NCI-H226 (cell line): ENCODE results near the gene STT3B.

Experiments
- DNase-seq: peaks from one replicate; pipeline ENCODE4 v3.0.0-alpha.2; 2015

Gene STT3B

GRCh38 chr3:31659246-31659645 lies 126.5 kb downstream of the STT3B start:
- no peak for DNase-seq

- no peak for DNase-seq
These were observed 128.6 kb downstream of the STT3B start for GRCh38 chr3:31661286-31661685.

DNA sequence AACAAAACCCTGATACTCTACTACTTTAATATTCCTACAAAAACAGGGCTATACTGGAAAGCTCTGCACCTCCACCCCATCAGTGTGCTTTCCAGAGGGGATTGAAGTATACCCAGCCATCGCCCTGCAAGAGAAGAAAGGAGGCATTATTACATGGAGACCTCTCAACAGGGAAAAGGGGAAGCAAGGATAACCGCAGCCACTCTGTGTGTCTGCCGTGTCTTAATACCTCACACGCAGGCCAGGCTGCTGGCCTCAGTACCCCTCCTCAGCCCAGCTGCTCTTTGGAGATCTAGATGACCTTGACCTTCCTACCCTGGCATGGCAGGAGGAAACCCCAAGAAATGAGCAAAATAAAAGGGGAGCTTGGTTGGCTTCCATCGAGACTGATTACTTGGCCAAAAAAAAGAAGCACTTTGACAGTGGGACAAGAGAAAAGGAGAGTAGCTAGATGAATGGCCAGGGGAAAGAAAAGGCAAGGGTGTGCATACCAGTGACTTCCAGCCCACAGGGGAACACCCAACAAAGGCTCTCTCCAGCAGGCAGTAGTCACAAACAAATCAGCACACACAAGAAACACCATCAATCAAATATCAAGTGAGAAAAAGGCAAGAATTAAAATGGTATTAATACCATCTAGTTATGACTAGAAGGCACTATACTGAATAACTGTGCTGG lies 129.4 kb downstream of the STT3B start:
- DNase-seq, result no peak

GRCh38 chr3:31664031-31664430 lies 131.3 kb downstream of the STT3B start:
- no peak for DNase-seq

DNA sequence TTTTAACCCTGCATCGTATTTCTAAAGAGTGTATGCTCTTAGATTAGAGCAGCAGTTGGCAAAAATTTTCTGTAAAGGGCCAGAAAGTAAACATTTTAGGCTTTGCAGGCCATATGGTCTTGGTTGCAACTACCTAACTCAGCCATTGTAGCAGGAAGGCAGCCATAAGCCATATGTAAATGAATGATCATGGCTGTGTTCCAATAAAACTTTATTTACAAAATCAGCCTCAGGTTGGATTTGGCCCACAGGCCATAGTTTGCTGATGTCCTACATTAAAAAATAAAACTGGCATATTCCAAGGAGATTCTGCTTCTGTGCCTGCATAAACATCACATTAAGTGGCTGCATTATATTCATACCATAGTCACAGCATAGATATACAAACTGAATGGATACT lies 134.9 kb downstream of the STT3B start:
- no peak for DNase-seq

- no peak for DNase-seq
These were observed 135.5 kb downstream of the STT3B start for GRCh38 chr3:31668242-31668641.

- DNase-seq, result no peak
These were observed 137.4 kb downstream of the STT3B start for GRCh38 chr3:31670136-31670535.

- DNase-seq, result no peak
These were observed 138.0 kb downstream of the STT3B start for GRCh38 chr3:31670722-31671121.

DNA sequence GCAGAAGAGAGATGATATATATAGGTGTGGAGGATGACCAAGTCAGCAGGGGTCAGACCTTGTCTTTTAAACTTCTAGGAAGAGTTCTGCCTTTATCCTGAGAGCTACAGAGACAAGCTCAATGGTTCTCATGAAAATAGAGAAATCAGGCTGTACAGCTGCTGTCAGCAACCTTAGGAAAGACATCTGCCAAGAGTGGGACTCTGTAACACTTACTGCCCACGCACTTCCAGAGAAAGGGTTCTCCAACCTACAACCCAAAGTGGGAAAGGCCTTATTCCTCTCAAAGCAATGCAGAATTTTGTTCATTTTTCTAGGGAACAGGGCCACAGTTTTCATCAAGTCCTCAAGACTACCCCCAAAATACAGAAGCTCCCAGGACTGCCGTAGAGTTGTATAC lies 138.7 kb downstream of the STT3B start:
- DNase-seq, result no peak

- DNase-seq, result no peak
These were observed 139.3 kb downstream of the STT3B start for GRCh38 chr3:31671976-31672375.

- no peak for DNase-seq
These were observed 141.2 kb downstream of the STT3B start for GRCh38 chr3:31673950-31674349.

DNA sequence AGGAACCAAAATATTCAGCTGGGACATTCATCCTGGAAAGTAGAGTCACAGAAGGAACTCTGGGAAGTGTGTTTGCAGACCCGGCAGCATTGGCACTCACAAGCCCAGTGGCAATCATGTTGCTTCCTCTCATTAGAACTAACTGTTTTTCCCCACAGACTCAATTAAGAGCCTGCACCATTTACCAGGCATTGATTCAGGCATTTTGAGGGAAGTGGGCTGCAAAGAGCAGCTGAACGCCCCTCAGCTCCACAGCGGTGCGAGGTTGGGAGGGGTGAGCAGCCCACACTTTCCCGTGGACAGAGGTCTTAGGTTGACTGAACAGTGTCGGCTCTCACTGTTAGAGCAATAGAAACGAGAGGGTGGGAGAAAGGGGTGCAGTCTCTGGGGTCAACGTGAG lies 143.8 kb downstream of the STT3B start:
- DNase-seq, result no peak

GRCh38 chr3:31680072-31680870 lies 147.5 kb downstream of the STT3B start:
- no peak for DNase-seq
